GM18873 (cell line): ENCODE measurements around the gene PIP5K1C.

ENCODE experiments used
- ATAC-seq: cut with Tn5 transposase; IDR thresholded peaks from one replicate; pipeline ENCODE4 v1.9.1; 2021; ENCODE audit warnings: mild to moderate bottlenecking, moderate library complexity, moderate number of reproducible peaks; ENCODE audit not compliant: unreplicated experiment, low FRiP score

Gene PIP5K1C

DNA sequence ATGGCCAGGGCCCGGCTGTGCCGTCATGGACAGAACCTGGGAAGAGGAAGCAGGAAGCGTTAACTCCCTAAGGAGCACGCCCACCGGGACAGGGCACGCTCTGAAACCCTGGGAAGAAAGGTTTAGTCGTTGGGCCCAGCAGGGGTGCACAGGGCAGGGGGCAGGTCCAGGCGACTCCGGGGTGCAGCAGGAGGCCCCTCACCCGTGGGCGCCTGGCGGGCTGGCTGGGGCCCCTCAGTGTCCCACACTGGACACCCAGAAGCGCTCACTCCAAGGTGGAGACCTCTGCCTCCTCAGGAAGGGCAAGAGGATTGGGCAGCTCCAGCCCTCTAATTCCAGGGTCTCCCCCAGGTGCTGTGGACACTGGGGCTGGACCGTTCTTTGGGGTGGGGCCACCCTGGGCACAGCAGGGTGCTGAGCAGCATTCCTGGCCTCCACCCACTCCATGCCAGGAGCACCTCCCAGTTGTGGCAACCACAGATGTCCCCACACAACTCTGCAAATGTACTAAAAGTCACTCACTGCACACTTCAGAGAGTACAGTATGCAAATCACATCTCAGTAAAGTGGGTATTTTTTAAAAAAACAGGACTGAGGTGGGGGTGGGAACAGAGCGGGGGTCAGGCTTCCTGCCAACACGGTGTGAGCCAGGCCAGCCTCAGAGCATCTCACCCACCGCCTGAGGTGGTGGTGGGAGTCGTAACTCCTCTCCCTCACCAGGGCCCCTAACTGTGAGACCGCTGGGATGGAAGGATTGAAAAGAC lies 35.2 kb downstream of the PIP5K1C start:
- no peak for ATAC-seq

DNA sequence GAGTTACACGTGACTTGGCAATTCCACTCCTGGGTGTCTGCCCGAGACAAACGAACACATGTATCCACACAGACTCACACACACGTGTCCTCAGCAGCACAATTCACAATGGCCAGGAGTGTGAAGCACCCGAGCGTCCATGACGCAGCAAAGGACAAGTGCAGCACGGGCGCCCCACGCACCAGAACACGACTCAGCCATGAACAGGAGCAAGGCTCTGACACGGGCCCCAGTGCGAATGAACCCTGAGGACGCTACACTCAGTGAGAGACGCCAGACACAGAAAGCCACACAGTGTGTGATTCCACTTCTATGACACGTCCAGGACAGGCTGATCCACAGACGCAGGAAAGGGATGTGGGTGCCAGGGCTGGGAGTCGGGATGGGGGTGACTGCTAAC lies 36.4 kb downstream of the PIP5K1C start:
- no peak for ATAC-seq

DNA sequence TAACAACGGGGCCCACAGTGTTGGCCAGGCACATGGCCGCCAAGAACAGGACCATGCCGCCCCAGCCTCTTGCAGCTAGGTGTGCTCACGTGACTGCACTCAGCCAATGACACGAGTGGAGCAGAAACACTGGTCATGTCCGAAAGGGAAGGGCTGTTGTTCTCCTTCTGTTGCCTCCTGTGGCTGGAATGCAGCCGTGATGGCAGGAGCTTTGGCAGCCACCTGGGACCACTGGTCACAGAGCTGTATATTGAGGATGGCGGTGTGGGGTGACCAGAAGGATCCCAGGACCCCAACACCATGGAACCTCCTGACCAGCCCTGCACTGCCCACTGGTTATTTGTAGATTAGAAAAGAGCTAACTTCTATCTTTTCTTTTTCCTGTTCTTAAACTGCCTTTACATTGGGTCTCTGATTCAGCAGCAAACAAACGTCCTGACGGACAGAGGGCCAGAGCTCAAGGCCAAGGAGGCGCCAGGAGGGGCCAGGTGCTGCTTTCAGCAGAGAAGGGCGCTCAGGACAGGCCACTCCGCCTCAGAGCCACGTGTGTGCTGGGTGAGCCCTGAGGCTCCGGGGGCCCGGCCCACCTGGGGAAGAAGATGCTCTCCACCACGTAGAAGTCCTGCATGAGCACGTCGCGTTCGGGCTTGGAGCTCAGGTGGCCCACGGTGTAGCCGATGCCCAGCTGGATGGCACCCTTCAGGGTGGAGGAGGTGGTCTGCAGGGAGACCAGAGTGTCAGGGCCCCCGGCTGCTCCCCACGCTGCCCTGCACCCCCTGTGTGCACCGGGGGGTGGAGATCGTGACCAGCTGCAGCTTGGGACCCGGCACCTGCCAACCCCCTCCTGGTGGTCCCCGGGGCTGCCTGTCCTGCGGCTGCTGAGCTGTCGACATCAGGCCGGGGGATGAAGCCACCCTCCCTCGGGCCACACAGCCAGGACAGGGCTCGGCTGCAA lies 38.7 kb downstream of the PIP5K1C start:
- no peak for ATAC-seq

DNA sequence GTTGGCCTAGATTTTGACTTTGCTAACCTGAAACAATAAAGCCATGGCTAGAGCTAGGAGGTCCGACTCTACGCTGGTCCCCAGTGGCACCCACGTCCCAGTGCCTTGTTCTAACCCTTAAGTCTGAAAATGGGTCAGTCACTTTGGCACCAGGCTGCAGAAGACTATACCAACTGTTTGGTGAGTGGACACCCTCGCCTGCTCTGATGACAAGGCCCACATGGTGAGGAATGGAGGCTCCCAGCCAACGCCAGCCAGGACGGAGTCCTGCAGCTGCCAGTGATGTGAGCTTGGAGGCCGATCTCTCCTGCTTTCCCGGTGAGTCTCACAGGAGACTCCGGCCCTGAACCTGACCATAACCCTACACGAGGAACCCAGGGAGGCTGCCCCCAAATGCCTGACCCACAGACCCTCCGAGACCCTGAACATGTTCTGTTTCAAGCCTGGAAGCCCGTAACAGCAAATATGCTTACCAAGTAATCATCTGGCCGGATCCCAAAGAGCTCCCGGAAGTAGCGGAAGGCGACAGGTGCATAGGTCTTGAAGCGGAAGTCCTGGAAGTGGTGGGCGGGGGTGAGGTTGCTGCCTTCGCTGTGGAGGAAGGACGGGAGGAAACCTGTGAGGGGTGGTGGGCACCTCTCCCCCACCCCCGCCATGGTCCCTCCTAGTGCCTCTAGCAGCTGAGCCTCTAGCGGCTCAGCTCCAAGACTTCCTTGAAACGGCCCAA lies 39.6 kb downstream of the PIP5K1C start:
- ATAC-seq, result no peak

DNA sequence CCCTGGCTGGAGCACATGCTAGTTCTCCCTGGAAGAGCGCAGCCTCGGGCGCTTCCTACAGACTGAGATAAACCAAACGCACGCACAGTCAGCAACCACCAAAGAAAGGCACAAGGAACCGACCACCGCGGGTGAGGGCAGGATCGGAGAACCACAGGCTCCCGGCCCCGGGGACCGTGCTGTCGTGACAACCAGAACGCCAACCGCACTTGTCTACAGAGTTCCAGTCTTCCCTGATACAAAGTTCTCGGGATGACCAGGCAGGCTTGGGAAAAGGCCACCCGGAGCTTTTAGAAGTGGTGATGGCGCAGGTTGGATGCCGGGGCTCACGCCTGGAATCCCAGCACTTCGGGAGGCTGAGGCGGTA lies 40.5 kb downstream of the PIP5K1C start:
- no peak for ATAC-seq

DNA sequence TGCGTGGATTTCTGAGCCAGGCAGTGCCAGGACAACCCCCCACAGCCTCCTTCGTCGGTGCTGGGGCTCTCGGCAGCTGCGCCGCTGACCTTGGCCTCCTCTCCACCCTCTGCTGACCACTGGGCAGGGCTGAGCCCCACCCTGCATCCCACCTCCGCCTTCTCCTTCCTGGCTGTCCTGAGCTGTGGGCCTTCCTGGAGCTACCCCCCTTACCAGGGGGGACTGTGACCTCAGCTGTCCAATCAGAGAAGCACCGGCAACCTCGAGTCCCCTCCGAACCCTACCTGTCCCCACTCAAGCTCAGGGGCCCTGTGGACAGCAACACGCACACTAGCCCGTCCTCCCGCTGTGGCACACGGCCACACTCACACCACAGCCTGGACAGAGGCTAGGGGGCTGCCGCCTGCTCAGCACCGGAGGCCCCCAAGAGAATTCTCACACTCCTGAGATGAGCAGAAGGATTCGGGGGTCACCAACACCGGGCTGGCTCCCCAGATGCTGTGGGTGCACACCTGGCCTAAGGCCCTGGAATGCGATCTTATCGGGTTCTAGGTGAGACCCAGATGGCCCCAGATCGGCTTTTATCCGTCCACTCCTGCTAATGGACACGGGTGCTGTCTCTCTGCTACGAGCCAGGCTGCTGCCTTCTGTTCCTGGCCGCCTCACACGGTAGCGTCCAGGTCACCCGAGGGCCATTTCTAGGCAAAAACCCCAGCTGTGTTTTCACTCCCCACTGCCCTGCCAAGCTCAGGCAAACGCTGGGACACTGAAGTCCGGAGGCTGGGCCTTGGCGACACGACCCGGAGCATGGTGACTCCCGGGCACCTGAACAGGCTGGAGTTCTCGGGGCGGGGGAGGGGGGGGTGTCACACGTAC lies 41.2 kb downstream of the PIP5K1C start:
- no peak for ATAC-seq

DNA sequence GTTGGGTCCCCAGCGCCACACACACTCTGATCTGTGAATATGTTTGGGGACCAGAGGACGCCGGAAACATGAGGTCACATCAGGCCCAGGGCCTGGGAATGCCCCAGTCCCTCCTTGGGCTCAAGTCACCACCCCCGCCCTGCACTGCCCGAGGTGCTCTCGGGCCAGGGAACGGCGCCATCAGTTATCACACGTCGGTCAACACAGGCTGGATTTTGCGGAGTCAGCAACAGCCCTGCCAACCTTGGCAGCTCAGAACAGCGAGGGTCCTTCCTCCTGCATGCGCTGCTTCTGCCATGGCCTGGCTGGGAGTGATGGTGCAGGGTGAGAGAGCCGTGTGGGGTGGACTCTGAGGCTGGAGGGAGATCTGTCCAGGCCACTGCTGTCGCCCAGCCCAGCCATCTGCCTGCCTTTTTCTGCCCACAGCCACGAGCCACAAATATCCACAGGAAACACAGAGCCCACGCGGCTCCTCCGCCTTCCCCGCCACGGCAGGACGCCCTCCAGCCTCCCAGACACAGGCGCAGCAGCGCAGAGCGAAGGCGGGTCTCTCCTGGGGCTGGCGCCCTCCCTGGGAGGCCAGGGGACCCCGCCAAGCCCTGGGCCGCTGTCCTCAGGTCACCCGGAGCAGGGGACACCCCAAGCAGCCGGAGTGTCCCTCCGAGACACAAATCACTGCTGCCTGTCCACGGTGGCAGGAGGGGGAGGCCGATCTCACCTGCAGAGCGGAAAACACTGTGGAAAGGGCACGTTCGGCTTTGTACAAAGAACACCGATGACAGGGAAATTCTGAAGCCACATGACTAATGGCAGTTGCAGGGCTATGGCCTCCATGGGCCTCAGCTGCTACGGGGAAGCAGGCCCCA lies 42.0 kb downstream of the PIP5K1C start:
- no peak for ATAC-seq

DNA sequence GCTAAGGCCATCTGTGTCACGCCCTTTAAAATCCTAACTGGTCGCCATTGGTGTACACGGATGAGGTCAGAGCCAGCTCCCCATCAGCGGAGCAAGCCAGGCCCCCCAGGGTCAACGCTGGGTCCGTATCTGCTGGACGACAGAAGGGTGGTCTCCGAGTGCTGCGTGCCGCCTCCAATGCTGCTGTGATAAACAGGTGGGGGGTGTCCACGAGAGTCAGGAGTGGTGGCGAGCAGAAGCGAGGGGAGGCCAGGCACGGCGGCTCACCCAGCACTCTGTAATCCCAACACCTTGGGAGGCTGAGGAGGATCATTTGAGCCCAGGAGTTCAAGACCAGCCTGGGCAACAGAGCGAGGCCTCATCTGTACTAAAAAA lies 42.9 kb downstream of the PIP5K1C start:
- no peak for ATAC-seq

DNA sequence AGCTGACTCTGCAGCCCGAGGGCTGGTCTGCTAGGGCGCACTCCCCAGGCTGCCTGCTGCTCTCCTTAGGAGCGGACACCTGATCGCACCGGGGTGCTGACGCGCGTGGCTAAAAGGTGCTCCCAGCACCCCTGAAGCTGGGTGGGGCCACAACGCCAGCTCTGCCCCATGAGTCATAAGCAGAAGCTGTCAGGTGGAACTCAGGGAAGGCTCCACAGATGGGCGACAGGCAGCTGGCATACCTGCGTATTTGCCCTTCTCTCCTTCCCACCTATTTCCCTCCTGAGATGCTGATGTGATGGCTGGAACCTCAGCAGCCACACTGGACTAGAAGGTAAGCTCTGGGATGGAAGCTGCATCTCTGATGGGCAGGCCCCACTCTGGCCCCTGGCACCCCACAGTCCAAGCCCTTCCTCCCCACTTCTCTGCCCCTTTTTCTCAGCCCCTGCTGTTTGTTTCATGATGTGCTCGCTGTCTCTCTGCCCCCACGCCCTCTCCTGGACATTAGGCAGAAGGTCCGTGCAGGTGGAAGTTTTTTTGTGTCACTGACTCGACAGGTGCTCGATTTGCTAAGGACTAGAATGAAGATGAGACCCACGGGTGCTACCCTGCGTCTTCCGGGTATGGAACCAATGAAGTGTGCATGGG lies 43.4 kb downstream of the PIP5K1C start:
- ATAC-seq, result no peak

DNA sequence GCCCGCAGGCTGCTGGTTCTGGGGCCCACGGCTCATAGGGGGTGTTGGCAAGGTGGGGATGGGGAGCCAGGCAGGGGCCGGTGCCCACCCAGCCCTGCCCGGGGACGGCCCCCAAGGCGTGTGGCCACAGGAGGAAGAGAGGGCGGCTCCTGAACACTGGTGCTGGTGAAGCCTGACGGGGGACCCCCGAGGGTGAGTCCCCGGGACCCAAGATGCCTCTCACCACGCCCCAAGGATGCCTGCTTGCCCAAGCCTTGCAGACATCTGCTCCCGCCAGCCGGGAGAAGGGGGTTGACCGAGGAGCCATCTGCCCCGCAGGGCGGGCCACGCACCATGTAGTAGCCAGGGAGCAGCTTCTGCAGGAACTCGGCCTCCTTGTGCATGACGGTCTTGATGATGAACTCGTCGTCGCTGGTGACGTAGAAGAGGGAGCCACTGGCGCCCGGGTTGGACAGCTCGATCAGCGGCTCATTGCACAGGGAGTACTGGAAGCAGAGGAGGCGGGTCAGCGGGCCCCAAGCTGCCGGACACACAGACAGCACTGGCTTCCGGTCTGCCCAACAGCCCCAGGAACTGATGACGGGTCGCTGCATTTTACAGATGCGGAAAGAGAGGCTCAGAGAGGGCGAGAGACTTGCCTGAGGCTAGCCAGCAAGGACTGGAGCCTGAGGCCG lies 44.1 kb downstream of the PIP5K1C start:
- no peak for ATAC-seq

DNA sequence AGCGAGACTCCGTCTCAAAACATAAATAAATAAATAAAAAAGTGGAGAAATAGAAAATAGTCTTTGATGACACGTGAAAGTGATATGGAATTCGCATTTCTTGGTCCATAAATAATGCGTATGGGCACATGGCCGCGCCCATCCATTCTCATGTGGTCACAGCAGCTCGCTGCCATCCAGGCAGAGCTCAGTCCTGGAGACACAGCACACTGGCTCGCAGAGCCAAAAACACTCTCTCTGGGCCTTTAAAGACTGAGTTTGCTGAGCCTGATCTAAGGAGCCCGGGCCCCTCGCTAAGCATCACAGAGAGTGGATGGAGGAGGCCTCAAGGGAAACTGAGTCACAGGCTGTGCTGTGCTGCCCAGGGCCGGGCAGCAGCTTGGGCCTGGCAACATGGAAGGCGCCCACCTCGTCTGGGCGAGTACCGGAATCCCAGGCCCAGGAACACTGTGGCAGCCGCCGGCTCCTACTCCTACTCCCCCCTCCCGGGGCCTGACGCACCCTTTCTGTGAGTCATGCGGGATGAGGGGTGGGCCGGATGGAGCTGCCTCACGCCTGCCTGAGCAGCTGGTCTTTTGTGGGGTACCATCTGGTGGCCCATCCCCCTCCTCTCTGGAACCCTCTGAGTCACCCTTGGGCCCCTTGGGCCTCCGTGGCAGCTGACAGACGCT lies 44.7 kb downstream of the PIP5K1C start:
- ATAC-seq, result no peak

DNA sequence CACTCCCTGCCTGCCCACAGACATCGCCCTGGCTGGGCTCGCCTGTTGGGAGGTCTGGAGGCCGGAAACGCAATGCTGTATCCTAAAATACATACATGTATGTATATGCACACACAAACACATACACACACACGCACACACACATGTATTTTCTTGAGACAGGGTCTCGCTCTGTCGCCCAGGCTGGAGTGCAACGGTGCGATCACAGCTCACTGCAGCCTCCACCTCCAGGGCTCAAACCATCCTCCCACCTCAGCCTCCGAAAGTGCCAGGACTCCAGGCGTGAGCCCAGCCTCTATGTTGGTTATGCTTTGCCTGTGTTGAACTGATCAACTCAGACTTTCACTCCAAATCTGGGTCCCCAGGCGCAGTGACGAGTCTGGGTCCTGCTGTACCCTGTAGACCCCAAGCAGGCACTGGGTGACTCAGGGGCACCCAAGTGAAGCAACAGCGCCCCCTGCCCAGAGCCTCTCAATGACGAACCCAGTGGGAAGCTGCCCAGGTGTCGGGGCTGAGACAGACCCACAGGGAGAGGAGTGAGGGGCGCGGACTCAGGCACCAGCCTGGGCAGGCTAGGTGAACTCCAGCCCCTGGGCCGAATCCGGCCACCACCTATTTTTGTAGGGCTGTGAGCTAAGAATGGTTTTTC lies 46.3 kb downstream of the PIP5K1C start:
- no peak for ATAC-seq

DNA sequence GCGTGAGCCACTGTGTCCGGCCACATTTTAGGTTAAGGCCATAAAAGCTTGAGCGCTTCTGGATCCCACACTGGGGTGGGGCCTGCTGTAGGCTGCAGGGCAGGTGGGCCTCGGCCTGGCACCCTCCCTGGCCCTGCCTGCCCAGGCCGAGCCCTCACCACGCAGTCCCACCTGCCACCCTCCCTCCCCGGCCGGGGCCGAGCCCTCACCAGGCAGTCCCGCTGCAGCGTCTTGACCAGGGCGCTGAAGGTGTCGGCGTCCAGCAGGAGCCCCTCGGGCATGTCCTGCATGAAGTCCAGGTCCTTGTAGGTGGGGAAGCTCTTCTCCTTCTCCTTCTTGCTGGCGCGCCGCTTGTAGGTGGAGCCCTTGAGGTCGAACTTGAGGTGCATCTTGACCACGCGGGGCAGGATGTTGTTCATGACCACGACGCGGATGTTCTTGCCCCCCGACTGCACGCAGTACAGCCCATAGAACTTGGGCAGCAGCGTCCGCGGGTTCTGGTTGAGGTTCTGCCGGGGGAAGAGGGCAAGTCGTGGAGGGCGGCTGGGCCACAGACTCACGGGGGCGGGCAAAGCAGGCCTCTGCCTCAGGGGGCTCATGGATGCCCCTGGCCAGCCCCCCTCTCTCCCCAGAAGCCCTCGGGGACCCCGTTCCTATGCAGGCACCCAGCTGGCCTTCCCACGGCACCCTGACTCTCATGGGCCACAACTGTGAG lies 47.0 kb downstream of the PIP5K1C start:
- ATAC-seq, result no peak

DNA sequence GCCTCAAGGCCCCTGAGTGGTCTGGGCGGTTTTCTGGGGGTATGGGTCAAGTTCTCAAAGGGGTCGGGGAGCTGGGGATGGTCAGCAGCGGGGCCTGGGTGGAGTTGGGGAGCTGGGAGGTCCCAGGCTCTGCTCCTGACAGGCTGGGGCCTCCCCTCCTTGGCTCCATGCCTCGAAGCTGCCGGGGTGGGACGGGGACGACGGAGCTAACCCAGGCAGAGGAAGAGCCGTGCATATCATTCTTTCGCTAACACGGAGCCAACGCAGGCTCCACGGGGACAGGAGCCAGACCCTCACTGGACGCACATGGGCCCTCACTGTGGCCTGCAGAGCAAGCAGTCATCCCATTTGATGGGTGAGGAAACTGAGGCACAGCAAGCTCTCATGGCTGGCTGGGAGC lies 47.8 kb downstream of the PIP5K1C start:
- ATAC-seq, result no peak

DNA sequence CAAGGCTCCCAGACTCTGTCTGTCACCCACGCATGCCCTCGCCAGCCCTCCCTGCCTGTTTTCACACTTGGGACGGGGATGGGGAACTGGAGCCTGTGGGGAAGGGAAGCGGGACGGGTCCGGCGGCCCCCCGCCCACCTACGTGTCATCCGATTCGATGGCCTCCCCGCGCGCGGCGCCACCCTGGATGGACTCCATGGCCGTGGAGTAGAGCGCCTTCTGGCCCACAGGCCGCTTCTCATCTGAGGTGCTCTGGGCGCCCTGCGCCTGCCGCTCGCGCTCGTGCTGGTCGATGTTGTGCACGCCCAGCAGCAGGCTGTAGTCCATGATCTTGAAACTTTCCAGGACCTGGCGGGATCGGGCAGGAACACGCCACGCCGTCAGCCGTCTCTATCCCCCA lies 48.6 kb downstream of the PIP5K1C start:
- ATAC-seq, result no peak

DNA sequence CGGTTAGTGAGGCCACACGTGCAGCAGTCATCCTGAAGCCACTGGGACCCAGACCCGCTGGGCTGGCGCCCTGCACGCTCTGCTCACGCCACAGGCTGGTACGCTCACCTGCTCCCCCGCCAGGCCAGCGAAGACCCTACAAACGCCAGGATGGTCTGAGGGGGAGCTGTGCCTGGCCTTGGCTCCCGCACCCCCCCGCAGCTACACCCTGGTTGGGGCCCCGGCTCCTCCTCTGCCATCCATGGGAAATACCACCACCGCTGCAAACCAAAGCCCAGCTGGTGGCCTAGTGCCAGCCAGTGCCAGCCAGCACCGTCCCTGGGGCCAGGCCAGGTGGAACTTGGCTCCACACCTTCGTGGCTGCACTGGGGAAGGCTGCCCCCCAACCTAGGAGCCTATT lies 50.4 kb downstream of the PIP5K1C start:
- no peak for ATAC-seq
